Forelimb muscle (tissue), 1 donor: ENCODE data around the gene ORMDL2. TPM values are rescaled to one million over a fixed set of nuclear protein-coding genes. Genes with fewer than 3 reads are reported as not detected.

ENCODE experiments used
- DNase-seq: peaks from one replicate; pipeline ENCODE4 v3.0.0-alpha.2; 2013; ENCODE audit warnings: low read depth
- polyA plus RNA-seq: library from polyadenylated mRNA; unstranded; fragments of 120-200 nt; gene quantifications from one replicate; pipeline ENCODE4 v1.2.1, GENCODE V29; 2013; ENCODE audit not compliant: insufficient read length

Gene ORMDL2
- 15.9 TPM for polyA plus RNA-seq

GRCh38 chr12:55817345-55818139 lies at the start of gene ORMDL2, which contains the start of gene SARNP:
Gene ORMDL2, plus strand, starts transcription at chr12:55818041. Its CDS starts 959 bp downstream, at chr12:55819000.
Gene SARNP, minus strand, starts transcription at chr12:55817724. Its CDS starts 23 bp downstream, at chr12:55817701.
- peak; percentile 100 for DNase-seq

GRCh38 chr12:55771736-55772135 lies 46.1 kb upstream of the ORMDL2 start:
- DNase-seq, result no peak

- no peak for DNase-seq
Observed at GRCh38 chr12:55777856-55778255, 40.0 kb upstream of the ORMDL2 start.

GRCh38 chr12:55780685-55781084 lies 37.2 kb upstream of the ORMDL2 start:
- no peak for DNase-seq

- no peak for DNase-seq
Observed at GRCh38 chr12:55788546-55788945, 29.3 kb upstream of the ORMDL2 start.

- no peak for DNase-seq
Observed at GRCh38 chr12:55789171-55789570, 28.7 kb upstream of the ORMDL2 start.

GRCh38 chr12:55789893-55790292 lies 27.9 kb upstream of the ORMDL2 start:
- DNase-seq, result no peak

- DNase-seq, result no peak
Observed at GRCh38 chr12:55795950-55796349, 21.9 kb upstream of the ORMDL2 start.

- DNase-seq, result no peak
Observed at GRCh38 chr12:55797068-55797467, 20.8 kb upstream of the ORMDL2 start.

- DNase-seq, result no peak
Observed at GRCh38 chr12:55797550-55797949, 20.3 kb upstream of the ORMDL2 start.

GRCh38 chr12:55806982-55807381 lies 10.9 kb upstream of the ORMDL2 start:
- no peak for DNase-seq

GRCh38 chr12:55809274-55809673 lies 8.6 kb upstream of the ORMDL2 start:
- no peak for DNase-seq

GRCh38 chr12:55812088-55812487 lies 5.8 kb upstream of the ORMDL2 start:
- DNase-seq, result no peak

- DNase-seq, result no peak
Observed at GRCh38 chr12:55814257-55814656, 3.6 kb upstream of the ORMDL2 start.

GRCh38 chr12:55815473-55815872 lies 2.4 kb upstream of the ORMDL2 start:
- no peak for DNase-seq

GRCh38 chr12:55816881-55817344 lies 928 bp upstream of the ORMDL2 start:
- no peak for DNase-seq

GRCh38 chr12:55818140-55818728 lies 393 bp downstream of the ORMDL2 start:
- no peak for DNase-seq

GRCh38 chr12:55818886-55819285 lies 1.0 kb downstream of the ORMDL2 start:
- no peak for DNase-seq

- no peak for DNase-seq
Observed at GRCh38 chr12:55820679-55821078, 2.8 kb downstream of the ORMDL2 start.

GRCh38 chr12:55822228-55822627 lies 4.4 kb downstream of the ORMDL2 start:
- DNase-seq, result no peak

- no peak for DNase-seq
Observed at GRCh38 chr12:55823419-55823818, 5.6 kb downstream of the ORMDL2 start.

GRCh38 chr12:55824726-55825125 lies 6.9 kb downstream of the ORMDL2 start:
- no peak for DNase-seq

GRCh38 chr12:55827806-55828205 lies 10.0 kb downstream of the ORMDL2 start:
- no peak for DNase-seq
